Activated CD4-positive, alpha-beta T cell treated with anti-CD3 and anti-CD28 coated beads, Interleukin-2, amount 10 ng/mL, durations not matched to agents 7 days and 5 days (primary cell): Measurements from ENCODE around the gene RANBP1. TPM values are rescaled to one million over a fixed set of nuclear protein-coding genes. Genes with fewer than 3 reads are reported as not detected.
A peak's percentile ranks its signal among the peaks of the same experiment; 100 is the strongest.

Experiments used
- CTCF ChIA-PET: fragments of 350-600 bp; sonication (Branson Sonifier 250); formaldehyde crosslinking; loops from one replicate; lab custom pipeline; 2021; ENCODE audit warnings: antibody characterized with exemption; lab: Charles Lee
- POLR2A ChIA-PET: fragments of 350-600 bp; sonication (Branson Sonifier 250); formaldehyde crosslinking; loops from one replicate; lab custom pipeline; 2021; ENCODE audit warnings: antibody characterized with exemption; lab: Charles Lee
- DNase-seq: peaks from one replicate; pipeline ENCODE4 v3.0.0-alpha.2; 2020
- H3K27ac Mint-ChIP-seq: one replicate; pipeline ENCODE4 v1.8.0; 2021; ENCODE audit warnings: mild to moderate bottlenecking, moderate library complexity, mixed read lengths
- H3K27me3 Mint-ChIP-seq: one replicate; pipeline ENCODE4 v1.8.0; 2021; ENCODE audit warnings: mixed read lengths
- H3K36me3 Mint-ChIP-seq: one replicate; pipeline ENCODE4 v1.8.0; 2021; ENCODE audit warnings: low read depth, mixed read lengths
- H3K4me1 Mint-ChIP-seq: one replicate; pipeline ENCODE4 v1.8.0; 2021; ENCODE audit warnings: mixed read lengths
- H3K4me3 Mint-ChIP-seq: one replicate; pipeline ENCODE4 v1.8.0; 2021; ENCODE audit warnings: mild to moderate bottlenecking, moderate library complexity, mixed read lengths
- H3K9me3 Mint-ChIP-seq: one replicate; pipeline ENCODE4 v1.8.0; 2021; ENCODE audit warnings: mixed read lengths
- total RNA-seq, 2 experiments: library from RNA; stranded (reverse); gene quantifications; one replicate each; pipeline ENCODE4 v1.2.3, GENCODE V29; 2021

RANBP1 gene
- total RNA-seq, 2 experiments from 2014 or later = 229 to 234 TPM

- H3K4me3 Mint-ChIP-seq = no peak overlapping the region
- CTCF ChIA-PET = interaction anchor here (0.5 to 0.8 kb wide), 2 partner anchors 73 to 154 kb away, joined by 3 to 4 read pairs; no protein-coding TSS in a partner anchor
- DNase-seq = no peak
These were observed 8.3 kb downstream of the RANBP1 start for GRCh38 chr22:20124083-20124787.

DNA sequence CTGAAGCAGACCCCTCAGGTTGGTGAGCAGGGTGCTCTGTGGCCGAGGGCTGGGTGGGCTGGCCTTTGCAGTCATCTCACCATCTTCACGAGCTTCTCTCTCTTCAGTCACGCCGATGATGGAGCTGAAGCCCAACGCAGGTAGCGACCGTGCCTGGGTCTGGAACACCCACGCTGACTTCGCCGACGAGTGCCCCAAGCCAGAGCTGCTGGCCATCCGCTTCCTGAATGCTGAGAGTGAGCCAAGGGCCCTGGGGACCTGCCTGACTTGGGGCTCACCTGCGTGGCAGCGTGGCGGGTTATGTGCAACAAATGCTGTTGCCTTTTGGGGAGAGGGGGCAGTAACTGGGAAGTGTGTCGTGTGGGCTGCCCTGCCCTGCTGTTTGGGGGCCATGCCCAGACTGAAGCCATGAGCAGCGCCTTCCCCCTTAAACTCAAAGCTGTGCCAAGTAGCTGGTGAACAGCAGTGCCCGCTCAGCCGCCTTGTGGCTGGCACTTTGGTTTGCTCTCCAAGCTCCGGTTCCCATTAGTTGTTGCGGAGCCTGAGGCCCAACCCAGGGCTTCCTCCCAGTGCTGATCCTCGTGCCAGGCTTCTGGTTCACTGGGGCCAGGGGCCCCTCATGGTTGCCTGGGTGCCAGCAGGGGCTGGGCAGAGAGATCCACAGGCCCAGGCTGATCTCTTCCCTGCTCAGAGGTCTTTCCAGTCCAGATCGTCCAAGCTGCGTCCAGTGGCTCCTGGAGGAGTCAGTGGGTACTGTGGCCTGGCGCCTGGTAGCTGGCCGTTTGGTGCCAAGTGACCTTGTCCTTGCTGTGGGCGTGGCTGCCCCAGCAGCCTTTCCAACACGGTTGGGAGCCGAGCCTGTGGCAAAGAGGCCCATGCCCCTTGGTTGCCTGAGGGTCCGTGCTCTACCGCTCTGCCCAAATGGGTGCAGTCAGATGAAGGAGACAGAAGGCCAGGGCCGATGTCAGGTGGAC lies 9.6 kb downstream of the RANBP1 start:
- ChIA-PET CTCF (no interaction called here), POLR2A (no interaction called here)
- peaks cover 21% of the 10 kb centered on the region for H3K36me3 Mint-ChIP-seq
- no peak for DNase-seq
- no peak overlapping the region for H3K27ac Mint-ChIP-seq
- no peak overlapping the region for H3K4me3 Mint-ChIP-seq
- H3K9me3 Mint-ChIP-seq = no peaks in the 10 kb centered on the region
- no peaks in the 10 kb centered on the region for H3K27me3 Mint-ChIP-seq
- H3K4me1 Mint-ChIP-seq = peaks cover 19% of the 10 kb centered on the region

More at GRCh38 chr22:20124083-20124787, 8.3 kb downstream of the RANBP1 start:
- no peaks in the 10 kb centered on the region for H3K27me3 Mint-ChIP-seq
- H3K27ac Mint-ChIP-seq = no peak overlapping the region
- H3K36me3 Mint-ChIP-seq = peaks cover 32% of the 10 kb centered on the region
- peaks cover 25% of the 10 kb centered on the region for H3K4me1 Mint-ChIP-seq
- H3K9me3 Mint-ChIP-seq = no peaks in the 10 kb centered on the region
- POLR2A ChIA-PET = no interaction called here

GRCh38 chr22:20126284-20127029 lies 10.6 kb downstream of the RANBP1 start:
- no peak for DNase-seq
- Mint-ChIP-seq H3K4me3 (no peak overlapping the region), H3K4me1 (peaks cover 18% of the 10 kb centered on the region), H3K27ac (no peak overlapping the region), H3K9me3 (no peaks in the 10 kb centered on the region), H3K36me3 (peaks cover 18% of the 10 kb centered on the region), H3K27me3 (no peaks in the 10 kb centered on the region)
- ChIA-PET CTCF (interaction anchor here (1.0 kb wide), 1 partner anchor 173 kb away, joined by 3 read pairs; no protein-coding TSS in a partner anchor), POLR2A (no interaction called here)

DNA sequence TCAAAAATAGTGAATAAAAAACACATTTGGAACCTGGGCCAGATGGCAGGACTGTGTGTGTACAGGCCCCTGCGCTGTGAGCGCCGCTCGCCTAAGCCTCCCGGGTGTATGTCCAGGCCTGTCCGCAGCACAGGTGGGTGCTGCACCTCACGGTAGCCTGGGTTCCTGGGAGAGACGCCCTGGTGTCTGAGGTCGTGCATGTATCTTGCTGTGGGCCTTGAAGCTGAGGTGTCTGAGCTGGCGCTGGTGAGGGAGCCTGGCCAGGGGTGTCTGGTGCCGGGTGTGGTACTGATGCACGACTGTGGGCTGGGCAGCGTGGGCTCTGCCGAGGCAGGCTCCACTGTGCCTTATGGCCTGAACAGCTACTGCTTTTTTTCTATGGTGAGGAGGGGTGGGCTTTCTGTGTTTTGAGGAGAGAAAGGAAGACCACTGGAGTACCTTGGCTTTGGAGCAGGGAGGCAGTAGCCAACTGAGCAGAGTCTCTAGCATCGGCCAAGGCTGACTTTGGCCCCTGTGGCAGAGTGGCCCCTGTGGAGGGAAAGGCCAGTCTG lies 11.5 kb downstream of the RANBP1 start:
- no peak for DNase-seq
- H3K27ac Mint-ChIP-seq = no peak overlapping the region
- CTCF ChIA-PET = interaction anchor here (1.0 to 1.6 kb wide), 2 partner anchors 30 to 174 kb away, joined by 3 read pairs; no protein-coding TSS in a partner anchor
- H3K4me1 Mint-ChIP-seq = peaks cover 10% of the 10 kb centered on the region
- no peaks in the 10 kb centered on the region for H3K9me3 Mint-ChIP-seq
- H3K4me3 Mint-ChIP-seq = no peak overlapping the region
- POLR2A ChIA-PET = no interaction called here
- H3K36me3 Mint-ChIP-seq = peaks cover 11% of the 10 kb centered on the region
- H3K27me3 Mint-ChIP-seq = no peaks in the 10 kb centered on the region

DNA sequence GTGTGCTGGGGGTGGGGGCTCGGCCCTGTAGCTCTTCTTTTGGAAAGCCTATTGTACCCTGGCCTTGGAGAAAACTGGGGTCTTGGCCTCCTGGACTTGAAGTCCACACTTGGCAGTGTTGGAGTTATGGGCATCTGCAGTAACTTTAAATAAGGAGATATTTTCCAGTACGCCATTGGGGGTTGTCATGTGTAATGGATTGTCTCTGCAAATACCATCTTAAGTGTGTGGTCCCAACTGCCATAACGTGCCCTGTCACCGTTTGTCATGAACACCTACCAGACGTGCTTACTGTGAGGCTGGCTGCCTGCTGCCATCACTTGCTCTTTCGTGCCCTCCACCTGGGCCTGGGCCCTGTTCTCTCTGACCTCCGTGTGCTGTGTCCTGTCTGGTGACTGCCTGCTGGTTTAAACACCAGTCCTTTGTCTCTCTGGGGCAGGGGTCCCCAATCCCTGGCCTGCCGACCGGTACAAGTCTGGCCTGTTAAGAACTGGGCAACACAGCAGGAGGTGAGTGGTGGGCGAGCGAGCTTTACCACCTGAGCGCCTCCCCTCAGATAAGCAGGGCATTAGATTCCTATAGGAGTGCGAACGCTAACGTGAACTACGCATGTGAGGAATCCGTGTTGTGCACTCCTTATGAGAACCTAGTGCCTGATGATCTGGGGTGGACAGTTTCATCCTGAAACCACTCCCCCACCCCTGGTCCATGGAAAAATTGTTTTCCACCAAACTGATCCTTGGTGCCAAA lies 12.1 kb downstream of the RANBP1 start:
- no peak overlapping the region for H3K4me3 Mint-ChIP-seq
- no peaks in the 10 kb centered on the region for H3K9me3 Mint-ChIP-seq
- DNase-seq = no peak
- no peaks in the 10 kb centered on the region for H3K27me3 Mint-ChIP-seq
- POLR2A ChIA-PET = no interaction called here
- CTCF ChIA-PET = interaction anchor here (1.6 to 1.7 kb wide), 2 partner anchors 8 to 29 kb away, joined by 3 to 8 read pairs; no protein-coding TSS in a partner anchor
- peaks cover 12% of the 10 kb centered on the region for H3K4me1 Mint-ChIP-seq
- H3K36me3 Mint-ChIP-seq = peaks cover 10% of the 10 kb centered on the region
- peak overlapping the region; percentile 10 for H3K27ac Mint-ChIP-seq

- CTCF ChIA-PET = interaction anchor here (1.2 to 1.7 kb wide), 4 partner anchors 9 to 43 kb away, joined by 3 to 8 read pairs (median 4); no protein-coding TSS in a partner anchor
- DNase-seq = no peak
- Mint-ChIP-seq H3K4me1 (peaks cover 16% of the 10 kb centered on the region), H3K27me3 (no peaks in the 10 kb centered on the region), H3K4me3 (no peak overlapping the region), H3K9me3 (no peaks in the 10 kb centered on the region), H3K36me3 (peaks cover 10% of the 10 kb centered on the region), H3K27ac (peak overlapping the region; percentile 10)
- POLR2A ChIA-PET = no interaction called here
These were observed 12.7 kb downstream of the RANBP1 start for GRCh38 chr22:20128619-20128901.

DNA sequence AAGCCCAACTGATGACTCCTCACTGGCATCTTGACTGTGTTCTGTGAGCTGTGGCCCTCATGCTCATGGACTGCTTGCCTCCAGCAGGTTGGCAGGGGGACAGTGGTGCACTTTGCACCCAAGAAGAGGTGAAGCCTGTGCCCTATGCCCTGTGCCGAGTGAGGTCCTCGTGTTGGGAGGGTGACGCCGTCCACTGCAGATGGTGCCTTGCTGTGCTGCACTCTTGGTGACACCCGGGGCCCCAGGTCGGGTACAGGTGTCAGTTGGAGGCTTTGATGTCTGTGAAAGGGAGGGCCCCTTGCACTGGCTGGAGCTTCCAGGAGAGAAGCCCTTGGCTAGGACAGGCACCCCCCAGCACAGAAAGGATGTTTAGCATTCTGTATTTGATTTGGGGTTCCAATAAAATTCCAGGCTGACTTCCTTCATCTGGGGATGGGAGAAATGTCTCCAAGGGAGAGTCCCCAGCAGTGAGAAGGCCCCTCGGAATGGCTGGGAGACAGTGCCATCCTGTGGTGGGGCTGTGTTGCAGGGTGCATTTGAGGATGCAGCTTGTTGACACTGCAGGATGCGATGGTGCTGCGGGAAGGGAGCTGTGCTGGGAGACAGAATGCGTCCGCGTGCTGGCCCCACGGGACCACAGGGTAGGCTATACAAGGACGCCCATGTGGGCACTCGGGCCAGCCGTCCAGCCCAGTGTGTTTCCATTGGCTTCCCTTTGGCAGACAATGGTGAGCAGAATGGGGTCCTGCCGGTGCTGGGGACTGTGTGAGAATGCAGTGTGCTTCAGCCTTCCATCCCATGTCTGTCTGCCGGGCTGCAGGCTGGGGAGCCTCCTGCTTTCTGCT lies 13.2 kb downstream of the RANBP1 start:
- Mint-ChIP-seq H3K4me1 (peaks cover 18% of the 10 kb centered on the region), H3K36me3 (peaks cover 7% of the 10 kb centered on the region), H3K4me3 (no peak overlapping the region), H3K27ac (no peak overlapping the region), H3K9me3 (no peaks in the 10 kb centered on the region), H3K27me3 (no peaks in the 10 kb centered on the region)
- ChIA-PET CTCF (interaction anchor here (1.2 to 1.7 kb wide), 6 partner anchors 9 to 163 kb away, joined by 3 to 8 read pairs (median 4); no protein-coding TSS in a partner anchor), POLR2A (no interaction called here)
- DNase-seq = peak; percentile 63

GRCh38 chr22:20129747-20130014 lies 13.8 kb downstream of the RANBP1 start:
- CTCF ChIA-PET = interaction anchor here (1.2 to 1.7 kb wide), 5 partner anchors 10 to 164 kb away, joined by 3 to 8 read pairs (median 4); no protein-coding TSS in a partner anchor
- Mint-ChIP-seq H3K36me3 (peaks cover 7% of the 10 kb centered on the region), H3K9me3 (no peaks in the 10 kb centered on the region), H3K27me3 (no peaks in the 10 kb centered on the region), H3K4me1 (peaks cover 18% of the 10 kb centered on the region), H3K4me3 (no peak overlapping the region), H3K27ac (no peak overlapping the region)
- DNase-seq = no peak
- POLR2A ChIA-PET = no interaction called here

DNA sequence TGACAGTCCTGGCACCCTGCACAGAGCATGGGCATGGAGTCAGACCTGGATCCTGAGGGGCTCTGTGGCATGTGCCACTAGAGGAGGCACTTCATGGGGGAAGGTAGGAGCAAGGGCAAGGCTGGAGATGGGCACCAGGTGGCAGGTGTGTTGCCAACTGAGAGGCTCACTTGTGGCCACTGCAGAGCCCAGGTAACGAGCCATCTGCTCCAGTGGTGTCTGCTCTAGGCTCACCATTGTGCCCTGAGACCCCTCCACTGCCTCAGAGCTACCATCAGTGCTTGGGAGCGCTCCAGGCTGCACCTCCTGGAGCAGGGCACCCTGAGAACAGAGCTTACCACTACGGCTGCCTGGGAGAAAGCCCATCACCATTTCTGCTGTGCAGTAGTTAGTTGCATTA lies 14.4 kb downstream of the RANBP1 start:
- no peaks in the 10 kb centered on the region for H3K9me3 Mint-ChIP-seq
- ChIA-PET POLR2A (no interaction called here), CTCF (interaction anchor here (0.6 to 1.6 kb wide), 4 partner anchors 22 to 109 kb away, joined by 3 to 4 read pairs (median 3); no protein-coding TSS in a partner anchor)
- peaks cover 7% of the 10 kb centered on the region for H3K36me3 Mint-ChIP-seq
- DNase-seq = peak; percentile 33
- peaks cover 18% of the 10 kb centered on the region for H3K4me1 Mint-ChIP-seq
- H3K4me3 Mint-ChIP-seq = peak overlapping the region; percentile 69
- no peaks in the 10 kb centered on the region for H3K27me3 Mint-ChIP-seq
- no peak overlapping the region for H3K27ac Mint-ChIP-seq

DNA sequence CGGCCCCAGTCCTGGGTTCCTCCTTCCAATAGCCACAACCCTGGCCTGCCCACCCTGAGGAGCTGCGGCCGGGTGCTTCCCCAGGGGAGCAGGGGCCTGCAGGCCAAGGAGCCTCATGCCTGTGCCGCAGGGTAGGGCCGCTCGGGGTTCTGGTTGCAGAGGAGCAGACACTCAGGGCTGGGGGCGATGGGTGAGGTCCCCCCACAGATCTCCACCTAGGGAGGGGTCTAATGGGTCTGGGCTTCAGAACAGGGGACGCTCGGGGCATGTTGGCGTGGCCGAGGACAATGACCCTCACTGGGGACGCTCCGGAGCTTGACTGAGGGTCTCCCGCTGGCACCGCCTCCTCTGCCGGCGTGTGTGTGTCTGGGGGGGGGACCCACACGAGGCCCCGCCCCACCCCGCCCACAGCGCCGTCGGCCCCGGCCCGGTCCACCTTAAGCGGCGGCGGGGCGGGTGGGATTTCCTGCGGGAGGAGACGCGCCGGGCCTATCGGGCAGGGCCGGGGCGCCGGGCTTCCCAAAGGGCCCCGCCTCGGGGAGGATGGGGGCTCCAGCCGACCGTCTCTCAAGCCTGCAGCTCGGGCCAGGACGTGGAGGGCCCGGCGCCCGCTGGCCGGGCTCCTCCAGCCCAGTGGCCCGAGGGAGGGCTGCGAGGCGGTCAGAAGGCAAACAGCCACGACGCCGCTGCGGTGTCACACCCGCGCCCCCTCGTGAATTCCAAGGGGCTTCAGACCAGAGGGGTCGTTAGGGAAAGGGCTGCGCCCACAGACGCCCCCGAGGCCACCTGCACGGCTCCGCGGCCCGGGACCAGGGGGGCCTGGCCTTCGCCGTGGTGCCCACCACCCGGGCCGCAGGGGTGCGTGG lies 15.1 kb downstream of the RANBP1 start:
- H3K9me3 Mint-ChIP-seq = no peaks in the 10 kb centered on the region
- peaks cover 18% of the 10 kb centered on the region for H3K4me1 Mint-ChIP-seq
- H3K27me3 Mint-ChIP-seq = no peaks in the 10 kb centered on the region
- peak overlapping the region; percentile 69 for H3K4me3 Mint-ChIP-seq
- ChIA-PET CTCF (interaction anchor here (0.7 to 0.9 kb wide), 2 partner anchors 22 to 108 kb away, joined by 3 read pairs; no protein-coding TSS in a partner anchor), POLR2A (interaction anchor here (0.6 kb wide), 1 partner anchor 112 kb away, joined by 3 read pairs; no protein-coding TSS in a partner anchor)
- peak overlapping the region; percentile 57 for H3K27ac Mint-ChIP-seq
- peaks cover 5% of the 10 kb centered on the region for H3K36me3 Mint-ChIP-seq
- DNase-seq = peak; percentile 72
